ENCODE results near the gene CDK1.

Gene CDK1

DNA sequence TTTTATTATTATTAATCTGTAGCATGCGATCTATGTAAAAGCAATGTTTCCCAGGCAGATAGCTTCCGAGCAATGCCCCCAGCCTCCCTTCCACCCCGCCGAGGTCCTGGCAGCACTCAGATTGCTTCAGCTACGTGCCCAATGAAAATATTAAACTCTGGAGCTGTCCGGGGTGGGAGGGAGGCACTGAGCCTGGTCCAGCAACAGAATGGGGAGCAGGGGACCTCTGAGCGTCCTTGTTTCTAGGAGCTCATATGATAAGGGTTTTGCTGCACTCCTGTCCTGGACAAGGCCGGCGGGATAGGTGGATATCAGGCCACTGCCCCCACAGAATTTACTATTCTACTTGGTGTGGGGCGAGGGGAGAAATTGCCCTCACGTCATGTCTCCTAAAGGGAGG is 44.5 kb upstream of the CDK1 start:
- DNase-seq (ENCODE audit: insufficient read length, low spot score) = no peak
- FAIRE-seq = no peak
- TF ChIP-seq CTCF (IDR thresholded peaks at IDR 0.05; ENCODE audit: insufficient read depth, missing control alignments) = no peak

DNA sequence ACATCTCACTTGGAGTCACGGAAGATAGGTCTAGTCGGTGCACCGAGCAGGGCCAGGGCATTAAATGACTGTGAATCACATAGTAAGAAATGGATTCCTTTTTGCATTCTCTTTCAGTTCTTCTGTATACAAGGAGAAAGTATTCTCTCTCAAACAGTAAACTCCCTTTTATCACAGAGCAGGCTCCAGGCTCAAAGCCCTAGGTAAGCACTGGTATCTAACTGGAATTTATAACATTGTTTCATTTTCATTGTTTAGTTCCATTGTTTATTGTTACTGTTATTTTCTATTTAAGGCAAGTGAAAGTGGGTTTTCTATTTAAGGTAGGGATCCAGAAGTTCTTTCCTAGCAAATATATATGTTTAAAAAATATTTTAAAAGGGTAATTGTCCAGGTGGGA is 44.1 kb upstream of the CDK1 start:
- no peak for TF ChIP-seq CTCF (IDR thresholded peaks at IDR 0.05; ENCODE audit: insufficient read depth, missing control alignments)
- DNase-seq (ENCODE audit: insufficient read length, low spot score) = no peak
- FAIRE-seq = no peak

- no peak for TF ChIP-seq CTCF (IDR thresholded peaks at IDR 0.05; ENCODE audit: insufficient read depth, missing control alignments)
- FAIRE-seq = no peak
- DNase-seq (ENCODE audit: insufficient read length, low spot score) = no peak
These were observed 43.0 kb upstream of the CDK1 start for GRCh38 chr10:60735244-60735643.

- FAIRE-seq (no peak), DNase-seq (ENCODE audit: insufficient read length, low spot score) (no peak)
- no peak for TF ChIP-seq CTCF (IDR thresholded peaks at IDR 0.05; ENCODE audit: insufficient read depth, missing control alignments)
These were observed 41.0 kb upstream of the CDK1 start for GRCh38 chr10:60737242-60737641.

GRCh38 chr10:60739558-60739957 is 38.7 kb upstream of the CDK1 start:
- no peak for TF ChIP-seq CTCF (IDR thresholded peaks at IDR 0.05; ENCODE audit: insufficient read depth, missing control alignments)
- DNase-seq (ENCODE audit: insufficient read length, low spot score) (no peak), FAIRE-seq (no peak)

DNA sequence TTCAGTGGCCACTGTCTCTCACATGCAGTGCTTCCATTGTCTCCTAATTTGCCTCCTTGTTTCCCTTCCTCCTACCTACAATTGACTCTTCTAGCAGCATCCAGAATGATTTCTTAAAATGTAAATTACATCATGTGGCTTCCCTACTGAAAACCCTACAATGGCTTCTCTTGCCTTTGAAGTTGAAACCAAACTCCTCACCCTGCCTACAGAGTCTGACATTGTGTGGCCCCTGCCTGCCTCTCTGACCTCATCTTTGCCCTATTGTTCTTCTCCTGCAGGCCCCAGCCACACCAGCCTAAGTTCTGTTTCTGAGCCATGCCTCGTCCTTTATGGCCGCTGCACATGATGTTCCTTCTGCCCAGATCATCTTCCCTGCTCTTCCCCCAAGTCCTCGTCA is 35.8 kb upstream of the CDK1 start:
- TF ChIP-seq CTCF (IDR thresholded peaks at IDR 0.05; ENCODE audit: insufficient read depth, missing control alignments) = no peak
- DNase-seq (ENCODE audit: insufficient read length, low spot score) = no peak
- no peak for FAIRE-seq

GRCh38 chr10:60747817-60748469 is 30.3 kb upstream of the CDK1 start:
- no peak for FAIRE-seq
- TF ChIP-seq CTCF (IDR thresholded peaks at IDR 0.05; ENCODE audit: insufficient read depth, missing control alignments) = no peak
- DNase-seq (ENCODE audit: insufficient read length, low spot score) = no peak

All from D721Med (cell line).